Mammary microvascular endothelial cell (primary cell): ENCODE data around the gene MTCL1. TPM values are rescaled to one million over a fixed set of nuclear protein-coding genes. Genes with fewer than 3 reads are reported as not detected.

Experiments used
- total RNA-seq: library from RNA; depleted of rRNA; stranded (reverse); fragments of >200 nt; gene quantifications from 2 replicates; pipeline ENCODE4 v1.2.3, GENCODE V29; 2015

The MTCL1 gene
- 14.3 and 17.1 TPM in 2 replicates for total RNA-seq

GRCh38 chr18:8705238-8705960 is at the start of gene MTCL1:
Gene MTCL1, plus strand, starts transcription at chr18:8705556. Its CDS starts 105 bp downstream, at chr18:8705661.

Other genes starting within 250 kb of the MTCL1 start
- gene RAB12, start 96.1 kb upstream of the MTCL1 start, total RNA-seq: 56.8 and 57.5 TPM in 2 replicates